PC-9 (cell line): ENCODE results near the gene SLC8A3.

Experiments used
- CTCF ChIP-seq: fragments of 200-600 bp; sonication (generic); conservative IDR thresholded peaks from 2 replicates; pipeline ENCODE4 v1.6.1; 2017; ENCODE audit warnings: mixed run types, antibody characterized with exemption, mild to moderate bottlenecking, moderate library complexity
- EZH2 ChIP-seq: fragments of 200-600 bp; sonication (generic); IDR thresholded peaks from 2 replicates; pipeline ENCODE4 v1.8.0; 2017; ENCODE audit warnings: antibody characterized with exemption, low read depth

- TF ChIP-seq CTCF: no peak
- TF ChIP-seq EZH2: no peak
Measured at GRCh38 chr14:70020352-70021170, 168.2 kb downstream of the SLC8A3 start.
